GM12873 (cell line): ENCODE measurements around the gene ANGPTL3.

ENCODE experiments used
- CTCF ChIP-seq: IDR thresholded peaks from 2 replicates; pipeline ENCODE4 v1.5.1; 2012; ENCODE audit warnings: low read depth, mild to moderate bottlenecking, moderate library complexity, low read length, control low read depth; ENCODE audit not compliant: insufficient read depth; ENCODE audit errors: missing control alignments

Gene ANGPTL3

GRCh38 chr1:62643283-62643682 is 46.0 kb downstream of the ANGPTL3 start:
- TF ChIP-seq CTCF: no peak

DNA sequence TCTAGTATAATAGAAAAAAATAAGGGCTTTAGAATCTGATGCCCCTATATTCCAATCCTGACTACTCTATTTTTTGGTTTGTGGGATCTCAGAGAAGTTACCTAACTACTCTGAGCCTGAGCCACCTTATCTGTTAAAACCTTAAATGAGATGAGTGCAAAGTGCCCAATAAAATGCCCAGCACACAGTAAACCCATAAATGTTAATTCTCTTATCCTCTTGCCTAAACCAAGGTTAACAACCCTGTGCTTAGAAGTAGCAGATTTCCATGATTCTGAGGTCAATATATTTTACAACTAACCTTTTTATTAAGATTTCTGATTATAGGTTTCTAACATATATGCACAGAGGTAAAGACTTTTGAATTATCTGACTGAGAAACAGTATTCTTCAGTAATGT is 55.1 kb downstream of the ANGPTL3 start:
- no peak for TF ChIP-seq CTCF

DNA sequence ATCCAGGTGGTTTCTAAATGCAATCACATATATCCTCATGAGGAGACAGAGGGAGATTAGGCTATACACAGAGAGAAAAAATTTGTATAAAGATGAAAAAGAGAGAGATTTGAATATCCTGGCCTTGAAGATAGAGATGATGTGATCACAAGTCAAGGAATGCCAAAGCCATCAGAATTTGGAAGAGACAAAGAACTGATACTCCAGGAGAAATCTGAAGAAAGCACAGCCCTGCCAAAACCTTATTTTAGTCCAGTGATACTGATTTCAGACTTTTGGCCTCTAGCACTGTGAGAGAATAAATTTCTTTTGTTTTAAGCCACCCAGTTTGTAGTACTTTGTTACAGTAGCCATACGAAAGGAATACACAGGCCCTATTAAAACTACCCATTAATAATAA is 57.4 kb downstream of the ANGPTL3 start:
- TF ChIP-seq CTCF: no peak
